ENCODE measurements around the gene CRYBB1. TPM values are rescaled to one million over a fixed set of nuclear protein-coding genes. Genes with fewer than 3 reads are reported as not detected.

CRYBB1 gene
- total and polyA plus RNA-seq, 2 donors from 2014 or later = 0.54 to 1.7 TPM

GRCh38 chr22:26663374-26663923 is 45.6 kb upstream of the CRYBB1 start:
- FAIRE-seq = no peak

GRCh38 chr22:26662160-26662559 is 44.3 kb upstream of the CRYBB1 start:
- H3K36me3 ChIP-seq (ENCODE audit: control insufficient read depth in 2 of 3, insufficient read depth in 3 of 3, low read length in 3 of 3) = no peaks in the 10 kb centered on the region
- intact Hi-C loops (cut with DNase I) = no loop called here
- peaks cover 0 to 6% (median 0%) of the 10 kb centered on the region in 3 donors for H3K4me1 ChIP-seq (ENCODE audit: control insufficient read depth in 2 of 3, insufficient read depth in 2 of 3, low read depth in 1 of 3, low read length in 3 of 3)
- H3K27me3 ChIP-seq (ENCODE audit: control insufficient read depth, insufficient read depth, low read length) = peaks cover 23% of the 10 kb centered on the region
- no peak for FAIRE-seq
- H3K9ac ChIP-seq (ENCODE audit: low read length in 3 of 3) = no peak overlapping the region
- DNase-seq = no peak
- TF ChIP-seq, protein P1, sequence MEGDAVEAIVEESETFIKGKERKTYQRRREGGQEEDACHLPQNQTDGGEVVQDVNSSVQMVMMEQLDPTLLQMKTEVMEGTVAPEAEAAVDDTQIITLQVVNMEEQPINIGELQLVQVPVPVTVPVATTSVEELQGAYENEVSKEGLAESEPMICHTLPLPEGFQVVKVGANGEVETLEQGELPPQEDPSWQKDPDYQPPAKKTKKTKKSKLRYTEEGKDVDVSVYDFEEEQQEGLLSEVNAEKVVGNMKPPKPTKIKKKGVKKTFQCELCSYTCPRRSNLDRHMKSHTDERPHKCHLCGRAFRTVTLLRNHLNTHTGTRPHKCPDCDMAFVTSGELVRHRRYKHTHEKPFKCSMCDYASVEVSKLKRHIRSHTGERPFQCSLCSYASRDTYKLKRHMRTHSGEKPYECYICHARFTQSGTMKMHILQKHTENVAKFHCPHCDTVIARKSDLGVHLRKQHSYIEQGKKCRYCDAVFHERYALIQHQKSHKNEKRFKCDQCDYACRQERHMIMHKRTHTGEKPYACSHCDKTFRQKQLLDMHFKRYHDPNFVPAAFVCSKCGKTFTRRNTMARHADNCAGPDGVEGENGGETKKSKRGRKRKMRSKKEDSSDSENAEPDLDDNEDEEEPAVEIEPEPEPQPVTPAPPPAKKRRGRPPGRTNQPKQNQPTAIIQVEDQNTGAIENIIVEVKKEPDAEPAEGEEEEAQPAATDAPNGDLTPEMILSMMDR (IDR thresholded peaks at IDR 0.05; ENCODE audit: borderline replicate concordance, extremely low read depth, insufficient read depth) = no peak
- H3K9me3 ChIP-seq (ENCODE audit: control insufficient read depth in 2 of 3, insufficient read depth in 1 of 3, low read length in 3 of 3) = no peaks in the 10 kb centered on the region
- no peak overlapping the region for H3K4me3 ChIP-seq (ENCODE audit: low read length in 3 of 3)
- H3K27ac ChIP-seq (ENCODE audit: low read depth in 2 of 2, low read length in 2 of 2) = no peak overlapping the region

More at GRCh38 chr22:26663374-26663923, 45.6 kb upstream of the CRYBB1 start:
- Histone ChIP-seq H3K4me1 (ENCODE audit: control insufficient read depth in 2 of 3, insufficient read depth in 2 of 3, low read depth in 1 of 3, low read length in 3 of 3) (peaks cover 0 to 3% (median 0%) of the 10 kb centered on the region in 3 donors), H3K9ac (ENCODE audit: low read length in 3 of 3) (no peak overlapping the region), H3K4me3 (ENCODE audit: low read length in 3 of 3) (no peak overlapping the region), H3K27me3 (ENCODE audit: control insufficient read depth, insufficient read depth, low read length) (peaks cover 15% of the 10 kb centered on the region), H3K27ac (ENCODE audit: low read depth in 2 of 2, low read length in 2 of 2) (no peak overlapping the region), H3K36me3 (ENCODE audit: control insufficient read depth in 2 of 3, insufficient read depth in 3 of 3, low read length in 3 of 3) (no peaks in the 10 kb centered on the region), H3K9me3 (ENCODE audit: control insufficient read depth in 2 of 3, insufficient read depth in 1 of 3, low read length in 3 of 3) (no peaks in the 10 kb centered on the region)
- intact Hi-C loops (cut with DNase I) = no loop called here
- no peak for DNase-seq
- TF ChIP-seq, protein P1 (IDR thresholded peaks at IDR 0.05; ENCODE audit: borderline replicate concordance, extremely low read depth, insufficient read depth) = no peak

GRCh38 chr22:26660961-26661578 is 43.2 kb upstream of the CRYBB1 start:
- peaks cover 25% of the 10 kb centered on the region for H3K27me3 ChIP-seq (ENCODE audit: control insufficient read depth, insufficient read depth, low read length)
- no peak for DNase-seq
- no peak overlapping the region for H3K27ac ChIP-seq (ENCODE audit: low read depth in 2 of 2, low read length in 2 of 2)
- H3K9me3 ChIP-seq (ENCODE audit: control insufficient read depth in 2 of 3, insufficient read depth in 1 of 3, low read length in 3 of 3) = no peaks in the 10 kb centered on the region
- TF ChIP-seq, protein P1 (IDR thresholded peaks at IDR 0.05; ENCODE audit: borderline replicate concordance, extremely low read depth, insufficient read depth) = no peak
- H3K9ac ChIP-seq (ENCODE audit: low read length in 3 of 3) = no peak overlapping the region
- H3K4me1 ChIP-seq (ENCODE audit: control insufficient read depth in 2 of 3, insufficient read depth in 2 of 3, low read depth in 1 of 3, low read length in 3 of 3) = peaks cover 0 to 6% (median 0%) of the 10 kb centered on the region in 3 donors
- FAIRE-seq = no peak
- H3K36me3 ChIP-seq (ENCODE audit: control insufficient read depth in 2 of 3, insufficient read depth in 3 of 3, low read length in 3 of 3) = no peaks in the 10 kb centered on the region
- intact Hi-C loops (cut with DNase I) = no loop called here
- H3K4me3 ChIP-seq (ENCODE audit: low read length in 3 of 3) = no peak overlapping the region

Data from kidney (tissue), 14 donors.